Measurements from ENCODE around the gene ZFAND3.

Gene ZFAND3

GRCh38 chr6:37980222-37980595, 160.7 kb downstream of the ZFAND3 start:
- DNase-seq (ENCODE audit: extremely low read depth, low read depth), result no peak
- TF ChIP-seq CTCF (IDR thresholded peaks at IDR 0.05; ENCODE audit: low read depth, low read length, missing control alignments), result no peak
- H3K4me3 ChIP-seq (replicated peaks; ENCODE audit: low read depth, low read length), result no peak overlapping the region

GRCh38 chr6:37981626-37982025, 162.1 kb downstream of the ZFAND3 start:
- no peak overlapping the region for H3K4me3 ChIP-seq (replicated peaks; ENCODE audit: low read depth, low read length)
- no peak for TF ChIP-seq CTCF (IDR thresholded peaks at IDR 0.05; ENCODE audit: low read depth, low read length, missing control alignments)
- no peak for DNase-seq (ENCODE audit: extremely low read depth, low read depth)

- no peak for DNase-seq (ENCODE audit: extremely low read depth, low read depth)
- TF ChIP-seq CTCF (IDR thresholded peaks at IDR 0.05; ENCODE audit: low read depth, low read length, missing control alignments), result no peak
- no peak overlapping the region for H3K4me3 ChIP-seq (replicated peaks; ENCODE audit: low read depth, low read length)
Measured at GRCh38 chr6:37982317-37982716, 162.8 kb downstream of the ZFAND3 start.

- no peak for TF ChIP-seq CTCF (IDR thresholded peaks at IDR 0.05; ENCODE audit: low read depth, low read length, missing control alignments)
- H3K4me3 ChIP-seq (replicated peaks; ENCODE audit: low read depth, low read length), result no peak overlapping the region
- no peak for DNase-seq (ENCODE audit: extremely low read depth, low read depth)
Measured at GRCh38 chr6:37983720-37984501, 164.4 kb downstream of the ZFAND3 start.

- TF ChIP-seq CTCF (IDR thresholded peaks at IDR 0.05; ENCODE audit: low read depth, low read length, missing control alignments), result no peak
- no peak for DNase-seq (ENCODE audit: extremely low read depth, low read depth)
- no peak overlapping the region for H3K4me3 ChIP-seq (replicated peaks; ENCODE audit: low read depth, low read length)
Measured at GRCh38 chr6:37984578-37984977, 165.1 kb downstream of the ZFAND3 start.

- DNase-seq (ENCODE audit: extremely low read depth, low read depth), result no peak
- H3K4me3 ChIP-seq (replicated peaks; ENCODE audit: low read depth, low read length), result no peak overlapping the region
- no peak for TF ChIP-seq CTCF (IDR thresholded peaks at IDR 0.05; ENCODE audit: low read depth, low read length, missing control alignments)
Measured at GRCh38 chr6:37985355-37985754, 165.8 kb downstream of the ZFAND3 start.

GRCh38 chr6:37987018-37987417, 167.5 kb downstream of the ZFAND3 start:
- TF ChIP-seq CTCF (IDR thresholded peaks at IDR 0.05; ENCODE audit: low read depth, low read length, missing control alignments), result no peak
- H3K4me3 ChIP-seq (replicated peaks; ENCODE audit: low read depth, low read length), result no peak overlapping the region
- DNase-seq (ENCODE audit: extremely low read depth, low read depth), result no peak

Measured in HFF-Myc (cell line).